Upper lobe of left lung (tissue), 4 donors: ENCODE results near the gene MACROD2.

ENCODE experiments used
- CTCF ChIP-seq, 6 experiments: fragments of 450-650 bp in 4 of 6; fragments of 200-600 bp in 2 of 6; sonication (generic) in 2 of 6; IDR thresholded peaks; one replicate each; pipeline ENCODE4 v1.5.1; 2016 to 2019; ENCODE audit warnings: antibody characterized with exemption in 6 of 6
- EP300 ChIP-seq, 4 donors: sonication (generic); formaldehyde crosslinking; IDR thresholded peaks; one replicate each; pipeline ENCODE4 v1.5.1; 2017; ENCODE audit warnings: antibody characterized with exemption in 4 of 4, control low read depth in 2 of 4
- POLR2A ChIP-seq, 4 donors: fragments of 450-650 bp; IDR thresholded peaks; one replicate each; pipeline ENCODE4 v1.5.1; 2016 to 2017; ENCODE audit warnings: antibody characterized with exemption in 4 of 4, mild to moderate bottlenecking in 2 of 4
- POLR2AphosphoS5 ChIP-seq, 2 donors: sonication (generic); formaldehyde crosslinking; IDR thresholded peaks; one replicate each; pipeline ENCODE4 v1.5.1; 2017; ENCODE audit warnings: antibody characterized with exemption in 2 of 2

- TF ChIP-seq CTCF (IDR thresholded peaks at IDR 0.05) = no peak
- no peak for TF ChIP-seq POLR2AphosphoS5 (IDR thresholded peaks at IDR 0.05)
- no peak for TF ChIP-seq POLR2A (IDR thresholded peaks at IDR 0.05)
- no peak for TF ChIP-seq EP300 (IDR thresholded peaks at IDR 0.05)
Measured at GRCh38 chr20:15528391-15529111, 1533.2 kb downstream of the MACROD2 start.
